Keratinocyte (primary cell): ENCODE data around the gene BOD1L1. TPM values are rescaled to one million over a fixed set of nuclear protein-coding genes. Genes with fewer than 3 reads are reported as not detected.

Experiments used
- DNase-seq: peaks from one replicate; pipeline ENCODE4 v3.0.0-alpha.2; 2011; ENCODE audit warnings: low read depth, missing footprints, low spot score
- FAIRE-seq: peaks from 2 replicates; lab custom pipeline; 2011; peaks lifted over from hg19 to GRCh38; lab: Jason Lieb, UNC
- H2AFZ ChIP-seq: 2 replicates; pipeline ENCODE4 v1.6.0; 2012; ENCODE audit warnings: low read length, control low read depth, inconsistent platforms; ENCODE audit not compliant: control insufficient read depth
- H3K27ac ChIP-seq: 2 replicates; pipeline ENCODE4 v1.5.1; 2011; ENCODE audit warnings: low read length; ENCODE audit not compliant: control insufficient read depth, insufficient read depth
- H3K27me3 ChIP-seq: 3 replicates; pipeline ENCODE4 v1.6.0; 2011; ENCODE audit warnings: low read length; ENCODE audit not compliant: control insufficient read depth, insufficient read depth; ENCODE audit errors: extremely low read depth
- H3K36me3 ChIP-seq, 2 experiments: 2 replicates in 1 of 2; 3 replicates in 1 of 2; pipeline ENCODE4 v1.5.1; 2011; ENCODE audit warnings: low read length in 2 of 2, mild to moderate bottlenecking in 1 of 2; ENCODE audit not compliant: control insufficient read depth in 2 of 2, insufficient read depth in 2 of 2; ENCODE audit errors: extremely low read depth in 1 of 2
- H3K4me1 ChIP-seq: 3 replicates; pipeline ENCODE4 v1.5.1; 2011; ENCODE audit warnings: low read length; ENCODE audit not compliant: control insufficient read depth, insufficient read depth; ENCODE audit errors: extremely low read depth
- H3K4me2 ChIP-seq: 3 replicates; pipeline ENCODE4 v1.6.0; 2011; ENCODE audit warnings: low read depth, low read length; ENCODE audit not compliant: control insufficient read depth, insufficient read depth; ENCODE audit errors: extremely low read depth
- H3K4me3 ChIP-seq, 3 experiments: fragments of 200-600 bp in 1 of 3; sonication (generic) in 1 of 3; 2 replicates in 2 of 3; 3 replicates in 1 of 3; pipeline ENCODE4 v1.5.1; 2011 to 2016; ENCODE audit warnings: low read length in 3 of 3, mild to moderate bottlenecking in 3 of 3, control low read depth in 2 of 3, inconsistent platforms in 1 of 3, low read depth in 1 of 3, mixed read lengths in 1 of 3, mixed run types in 1 of 3, moderate library complexity in 1 of 3; ENCODE audit not compliant: control insufficient read depth in 2 of 3, insufficient read depth in 2 of 3; ENCODE audit errors: extremely low read depth in 1 of 3
- H3K79me2 ChIP-seq: 2 replicates; pipeline ENCODE4 v1.6.0; 2012; ENCODE audit warnings: low read length; ENCODE audit not compliant: control insufficient read depth, insufficient read depth
- H3K9ac ChIP-seq: 3 replicates; pipeline ENCODE4 v1.6.0; 2011; ENCODE audit warnings: low read length; ENCODE audit not compliant: control insufficient read depth, insufficient read depth; ENCODE audit errors: extremely low read depth
- H3K9me1 ChIP-seq: 3 replicates; pipeline ENCODE4 v1.6.0; 2011; ENCODE audit warnings: low read length; ENCODE audit not compliant: control insufficient read depth, insufficient read depth; ENCODE audit errors: extremely low read depth
- H3K9me3 ChIP-seq: 2 replicates; pipeline ENCODE4 v1.5.1; 2012; ENCODE audit warnings: low read depth, low read length; ENCODE audit not compliant: control insufficient read depth
- H4K20me1 ChIP-seq: 3 replicates; pipeline ENCODE4 v1.6.0; 2011; ENCODE audit warnings: low read length; ENCODE audit not compliant: control insufficient read depth, insufficient read depth; ENCODE audit errors: extremely low read depth
- EZH2 ChIP-seq: IDR thresholded peaks from one replicate; pipeline ENCODE4 v1.6.1; 2012; ENCODE audit warnings: inconsistent platforms, mild to moderate bottlenecking, low read length, moderate library complexity
- dilution Hi-C: fragments of 300-500 bp; cut with MboI; formaldehyde crosslinking; loops from one replicate; pipeline ENCODE4 v1.7.0; 2020; ENCODE audit warnings: low sequenced_read_pairs; ENCODE audit not compliant: extremely low pct_ligation_motif_present
- polyA plus RNA-seq, 5 experiments: library from polyadenylated mRNA; depleted of rRNA in 3 of 5; stranded (reverse) in 3 of 5; stranded (forward) in 1 of 5; unstranded in 1 of 5; fragments of >200 nt; gene quantifications; 1 replicate in 1 of 5; 2 replicates in 3 of 5; 3 replicates in 1 of 5; pipeline versions ENCODE4 v1.2.1 to v1.2.3, GENCODE V29; 2011 to 2012; ENCODE audit warnings: missing spikeins in 2 of 5, low read depth in 1 of 5, low replicate concordance in 1 of 5
- TF ChIP-seq, protein P1 (sequence below), 3 experiments: IDR thresholded peaks in 1 of 3; conservative IDR thresholded peaks in 1 of 3; optimal IDR thresholded peaks in 1 of 3; 2 replicates in 2 of 3; 3 replicates in 1 of 3; pipeline versions ENCODE3 to v1.5.1; 2011; ENCODE audit warnings: low read length in 3 of 3, mild to moderate bottlenecking in 3 of 3, moderate library complexity in 2 of 3, control low read depth in 1 of 3, inconsistent platforms in 1 of 3; ENCODE audit not compliant: insufficient read depth in 2 of 3; ENCODE audit errors: extremely low read depth in 1 of 3

BOD1L1 gene
- polyA plus RNA-seq, 1 donor (not counting 4 experiments of a cell fraction or from before 2014, with no cell fraction given): 20.6 TPM

DNA sequence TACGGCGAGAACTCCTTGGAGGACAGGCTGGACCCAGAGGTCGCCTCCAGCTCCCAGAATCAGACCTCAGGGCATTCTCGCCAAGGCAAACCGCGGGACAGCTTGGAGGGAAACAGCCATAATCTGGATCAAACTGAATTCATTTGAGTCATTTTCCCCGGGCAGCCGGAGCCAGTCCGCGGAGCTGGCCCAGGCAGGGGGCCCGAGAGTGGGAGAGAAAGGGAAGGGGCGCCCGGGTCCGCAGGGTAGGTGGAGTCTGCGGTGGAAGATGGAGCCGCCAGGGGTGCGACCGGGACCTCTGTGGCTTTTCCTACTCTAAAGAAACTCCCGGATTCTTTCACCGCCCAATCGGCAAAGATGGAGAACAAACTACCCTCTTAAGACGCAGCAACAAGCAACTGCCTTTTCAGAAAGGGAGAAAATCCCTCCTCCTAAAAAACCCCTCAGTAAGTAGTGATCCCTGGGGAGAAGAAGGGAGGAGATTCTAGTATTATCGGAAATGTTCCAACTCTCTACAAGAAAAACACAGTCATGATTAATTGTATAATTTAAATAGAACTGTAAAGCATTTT is 88.4 kb downstream of the BOD1L1 start:
- no peak overlapping the region for H3K9ac ChIP-seq
- no peaks in the 10 kb centered on the region for H3K36me3 ChIP-seq
- H3K4me2 ChIP-seq: no peak overlapping the region
- H3K9me3 ChIP-seq: peaks cover 2% of the 10 kb centered on the region
- DNase-seq: no peak
- H3K4me3 ChIP-seq: no peak overlapping the region
- peaks cover 6% of the 10 kb centered on the region for H4K20me1 ChIP-seq
- H3K79me2 ChIP-seq: no peaks in the 10 kb centered on the region
- H3K27me3 ChIP-seq: peaks cover 100% of the 10 kb centered on the region
- no peak for FAIRE-seq
- H3K9me1 ChIP-seq: no peaks in the 10 kb centered on the region
- TF ChIP-seq, protein P1, sequence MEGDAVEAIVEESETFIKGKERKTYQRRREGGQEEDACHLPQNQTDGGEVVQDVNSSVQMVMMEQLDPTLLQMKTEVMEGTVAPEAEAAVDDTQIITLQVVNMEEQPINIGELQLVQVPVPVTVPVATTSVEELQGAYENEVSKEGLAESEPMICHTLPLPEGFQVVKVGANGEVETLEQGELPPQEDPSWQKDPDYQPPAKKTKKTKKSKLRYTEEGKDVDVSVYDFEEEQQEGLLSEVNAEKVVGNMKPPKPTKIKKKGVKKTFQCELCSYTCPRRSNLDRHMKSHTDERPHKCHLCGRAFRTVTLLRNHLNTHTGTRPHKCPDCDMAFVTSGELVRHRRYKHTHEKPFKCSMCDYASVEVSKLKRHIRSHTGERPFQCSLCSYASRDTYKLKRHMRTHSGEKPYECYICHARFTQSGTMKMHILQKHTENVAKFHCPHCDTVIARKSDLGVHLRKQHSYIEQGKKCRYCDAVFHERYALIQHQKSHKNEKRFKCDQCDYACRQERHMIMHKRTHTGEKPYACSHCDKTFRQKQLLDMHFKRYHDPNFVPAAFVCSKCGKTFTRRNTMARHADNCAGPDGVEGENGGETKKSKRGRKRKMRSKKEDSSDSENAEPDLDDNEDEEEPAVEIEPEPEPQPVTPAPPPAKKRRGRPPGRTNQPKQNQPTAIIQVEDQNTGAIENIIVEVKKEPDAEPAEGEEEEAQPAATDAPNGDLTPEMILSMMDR (optimal IDR thresholded peaks at IDR 0.05 in 1 of 3, IDR thresholded peaks at IDR 0.05 in 1 of 3, conservative IDR thresholded peaks at IDR 0.05 in 1 of 3; ENCODE audit: extremely low read depth in 1 of 3, insufficient read depth in 2 of 3, low read length in 3 of 3): no peak
- peak; percentile 34 for TF ChIP-seq EZH2
- peaks cover 2% of the 10 kb centered on the region for H3K4me1 ChIP-seq
- no peak overlapping the region for H2AFZ ChIP-seq
- dilution Hi-C loops: no loop called here
- H3K27ac ChIP-seq: no peak overlapping the region

DNA sequence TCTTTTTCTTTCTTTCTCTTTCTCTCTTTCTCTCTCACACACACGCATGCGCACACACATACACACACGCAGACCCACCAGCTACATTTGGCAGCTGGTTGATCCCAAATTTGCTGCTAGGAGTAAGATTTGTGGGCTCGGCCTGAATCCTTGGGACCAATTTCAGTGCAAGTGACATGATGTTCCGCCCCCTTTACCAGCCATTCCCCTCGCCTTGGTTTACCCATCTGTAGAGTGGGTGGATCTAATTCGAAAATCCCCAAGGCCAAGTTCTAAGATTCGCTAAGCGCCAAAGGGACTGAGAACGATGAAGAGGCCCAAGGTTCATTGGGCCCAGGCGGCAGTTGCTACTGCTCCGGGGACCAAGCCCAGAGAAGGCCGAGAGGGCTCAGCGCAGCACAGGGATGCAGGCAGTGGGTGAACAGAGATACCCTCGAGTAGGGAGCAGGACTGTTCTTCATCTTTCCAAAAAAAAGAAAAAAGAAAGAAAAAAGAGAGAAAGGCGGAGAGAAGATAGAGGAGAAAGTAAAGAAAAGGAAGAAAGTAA is 89.0 kb downstream of the BOD1L1 start:
- FAIRE-seq: no peak
- no peak for DNase-seq
- Histone ChIP-seq H3K27ac (no peak overlapping the region), H3K27me3 (peaks cover 100% of the 10 kb centered on the region), H3K9me3 (peaks cover 2% of the 10 kb centered on the region), H3K9ac (no peak overlapping the region), H3K9me1 (no peaks in the 10 kb centered on the region), H3K79me2 (no peaks in the 10 kb centered on the region), H4K20me1 (peaks cover 6% of the 10 kb centered on the region), H3K36me3 (no peaks in the 10 kb centered on the region), H3K4me2 (no peak overlapping the region), H2AFZ (no peak overlapping the region), H3K4me1 (peaks cover 2% of the 10 kb centered on the region), H3K4me3 (no peak overlapping the region)
- TF ChIP-seq EZH2: no peak
- TF ChIP-seq, protein P1 (optimal IDR thresholded peaks at IDR 0.05 in 1 of 3, IDR thresholded peaks at IDR 0.05 in 1 of 3, conservative IDR thresholded peaks at IDR 0.05 in 1 of 3; ENCODE audit: extremely low read depth in 1 of 3, insufficient read depth in 2 of 3, low read length in 3 of 3): no peak
- dilution Hi-C loops: no loop called here
